MM.1S (cell line): ENCODE data around the gene LHX4.

Source experiments
- EZH2 ChIP-seq: fragments of 300-600 bp; sonication (generic); optimal IDR thresholded peaks from 2 replicates; pipeline ENCODE3; 2017; ENCODE audit warnings: low read depth, mild to moderate bottlenecking, antibody characterized with exemption, low read length, mixed read lengths
- EZH2phosphoT487 ChIP-seq: fragments of 300-600 bp; sonication (generic); IDR thresholded peaks from 2 replicates; pipeline ENCODE4 v1.6.1; 2018; ENCODE audit warnings: antibody characterized with exemption, low read length
- TF ChIP-seq, protein P1 (sequence below): fragments of 300-600 bp; sonication (generic); IDR thresholded peaks from 2 replicates; pipeline ENCODE4 v1.5.1; 2016; ENCODE audit warnings: antibody characterized with exemption, low read length, mixed read lengths

DNA sequence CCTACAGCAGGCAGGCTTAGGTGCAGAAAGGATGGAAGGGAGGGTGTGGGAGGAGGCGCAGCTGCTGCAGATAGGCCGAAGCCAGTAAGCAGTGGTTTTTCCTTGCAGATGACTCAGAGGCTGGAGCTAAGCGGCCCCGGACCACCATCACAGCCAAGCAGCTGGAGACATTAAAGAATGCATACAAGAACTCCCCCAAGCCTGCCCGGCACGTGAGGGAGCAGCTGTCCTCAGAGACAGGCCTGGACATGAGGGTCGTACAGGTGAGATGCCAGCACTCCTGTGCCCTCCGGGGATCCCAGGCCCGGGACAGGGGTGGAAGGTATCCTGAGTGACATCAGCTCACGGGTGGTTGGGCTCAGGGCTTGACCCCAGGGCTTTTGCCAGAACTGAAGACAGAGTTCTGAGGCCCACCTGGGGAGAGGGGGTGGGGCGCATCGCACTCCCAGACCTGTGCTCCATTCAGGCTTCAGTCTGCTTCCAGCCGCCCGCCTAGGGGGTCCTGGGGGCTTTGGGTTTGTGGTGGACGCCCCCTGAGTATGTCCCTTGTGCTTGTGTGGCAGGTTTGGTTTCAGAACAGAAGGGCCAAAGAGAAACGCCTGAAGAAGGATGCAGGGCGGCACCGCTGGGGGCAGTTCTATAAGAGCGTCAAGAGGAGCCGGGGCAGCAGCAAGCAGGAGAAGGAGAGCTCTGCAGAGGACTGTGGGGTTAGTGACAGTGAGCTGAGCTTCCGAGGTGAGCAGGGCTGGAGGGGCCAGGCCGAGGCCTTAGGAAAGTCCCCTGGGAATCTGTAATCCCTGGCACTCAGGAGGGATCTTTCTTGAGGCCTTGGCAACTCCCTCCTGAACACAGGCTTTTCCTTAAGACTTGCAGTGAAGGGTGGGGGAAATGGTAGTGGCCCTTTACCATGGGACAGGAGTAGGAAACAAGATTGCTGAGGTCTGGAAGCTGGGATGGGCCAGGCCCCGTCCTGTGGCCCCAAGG is 41.5 kb downstream of the LHX4 start:
- TF ChIP-seq EZH2 (no peak), EZH2phosphoT487 (no peak)
- TF ChIP-seq, protein P1, sequence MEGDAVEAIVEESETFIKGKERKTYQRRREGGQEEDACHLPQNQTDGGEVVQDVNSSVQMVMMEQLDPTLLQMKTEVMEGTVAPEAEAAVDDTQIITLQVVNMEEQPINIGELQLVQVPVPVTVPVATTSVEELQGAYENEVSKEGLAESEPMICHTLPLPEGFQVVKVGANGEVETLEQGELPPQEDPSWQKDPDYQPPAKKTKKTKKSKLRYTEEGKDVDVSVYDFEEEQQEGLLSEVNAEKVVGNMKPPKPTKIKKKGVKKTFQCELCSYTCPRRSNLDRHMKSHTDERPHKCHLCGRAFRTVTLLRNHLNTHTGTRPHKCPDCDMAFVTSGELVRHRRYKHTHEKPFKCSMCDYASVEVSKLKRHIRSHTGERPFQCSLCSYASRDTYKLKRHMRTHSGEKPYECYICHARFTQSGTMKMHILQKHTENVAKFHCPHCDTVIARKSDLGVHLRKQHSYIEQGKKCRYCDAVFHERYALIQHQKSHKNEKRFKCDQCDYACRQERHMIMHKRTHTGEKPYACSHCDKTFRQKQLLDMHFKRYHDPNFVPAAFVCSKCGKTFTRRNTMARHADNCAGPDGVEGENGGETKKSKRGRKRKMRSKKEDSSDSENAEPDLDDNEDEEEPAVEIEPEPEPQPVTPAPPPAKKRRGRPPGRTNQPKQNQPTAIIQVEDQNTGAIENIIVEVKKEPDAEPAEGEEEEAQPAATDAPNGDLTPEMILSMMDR: no peak
